ENCODE measurements around the gene EIF4G1. TPM values are rescaled to one million over a fixed set of nuclear protein-coding genes. Genes with fewer than 3 reads are reported as not detected.
"Not testable (repeated sequence)": the region's sequence is repeated elsewhere in the genome, so short reads cannot be mapped to it uniquely, and the experiment has no call there.

EIF4G1 gene
- polyA plus RNA-seq, 3 donors from 2014 or later, result 6.4 to 55.9 (median 13.4) TPM

- Mint-ChIP-seq H3K4me3 (no peak overlapping the region), H3K27me3 (ENCODE audit: low read depth in 3 of 3) (peaks cover 2 to 7% (median 7%) of the 10 kb centered on the region in 3 donors), H3K9me3 (no peaks in the 10 kb centered on the region), H3K4me1 (peaks cover 20 to 25% of the 10 kb centered on the region in 2 donors), H3K27ac (peak overlapping the region; percentile 41 to 97 (median 90)), H3K36me3 (peaks cover 16 to 50% (median 22%) of the 10 kb centered on the region in 3 donors)
- no peak for DNase-seq
Observed at GRCh38 chr3:184333190-184333589, 18.8 kb downstream of the EIF4G1 start.

DNA sequence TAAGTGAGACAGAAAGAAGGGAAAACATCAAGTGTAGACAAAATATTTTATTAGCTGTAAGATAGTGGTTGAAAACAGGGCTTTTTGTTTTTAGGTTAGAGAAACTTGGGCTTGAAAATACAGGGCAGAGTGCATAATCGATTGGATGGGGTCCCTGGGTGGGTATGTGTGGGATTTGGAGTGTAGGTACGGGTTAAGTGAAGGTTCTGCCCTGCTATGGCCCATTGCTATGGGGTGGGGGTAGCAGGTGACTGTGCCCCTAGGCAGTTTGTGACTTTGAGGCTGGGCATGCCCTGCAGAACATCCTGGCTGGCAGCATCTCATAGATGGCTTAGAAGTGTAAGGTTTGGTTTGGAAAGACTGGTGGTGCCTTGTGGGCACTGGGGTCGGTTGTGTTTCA, 19.3 kb downstream of the EIF4G1 start:
- Mint-ChIP-seq H3K9me3 (no peaks in the 10 kb centered on the region), H3K27ac (peak overlapping the region; percentile 41 to 97 (median 90)), H3K4me1 (peaks cover 21 to 25% of the 10 kb centered on the region in 2 donors), H3K4me3 (peak overlapping the region in 2 of 5 donors; percentile 1 to 2), H3K36me3 (peaks cover 13 to 45% (median 19%) of the 10 kb centered on the region in 3 donors), H3K27me3 (ENCODE audit: low read depth in 3 of 3) (peaks cover 2 to 7% (median 7%) of the 10 kb centered on the region in 3 donors)
- DNase-seq, result no peak

GRCh38 chr3:184334470-184335158, 20.2 kb downstream of the EIF4G1 start:
- peak in 2 of 3 donors; percentile 18 to 21 for DNase-seq
- H3K27me3 Mint-ChIP-seq (ENCODE audit: low read depth in 3 of 3), result peaks cover 2 to 7% (median 7%) of the 10 kb centered on the region in 3 donors
- peaks cover 21 to 25% of the 10 kb centered on the region in 2 donors for H3K4me1 Mint-ChIP-seq
- peak overlapping the region; percentile 41 to 97 (median 96) for H3K27ac Mint-ChIP-seq
- H3K9me3 Mint-ChIP-seq, result peaks cover 0 to 1% (median 0%) of the 10 kb centered on the region in 6 donors
- peak overlapping the region in 4 of 5 donors; percentile 2 to 86 (median 34) for H3K4me3 Mint-ChIP-seq
- peaks cover 9 to 37% (median 12%) of the 10 kb centered on the region in 3 donors for H3K36me3 Mint-ChIP-seq

DNA sequence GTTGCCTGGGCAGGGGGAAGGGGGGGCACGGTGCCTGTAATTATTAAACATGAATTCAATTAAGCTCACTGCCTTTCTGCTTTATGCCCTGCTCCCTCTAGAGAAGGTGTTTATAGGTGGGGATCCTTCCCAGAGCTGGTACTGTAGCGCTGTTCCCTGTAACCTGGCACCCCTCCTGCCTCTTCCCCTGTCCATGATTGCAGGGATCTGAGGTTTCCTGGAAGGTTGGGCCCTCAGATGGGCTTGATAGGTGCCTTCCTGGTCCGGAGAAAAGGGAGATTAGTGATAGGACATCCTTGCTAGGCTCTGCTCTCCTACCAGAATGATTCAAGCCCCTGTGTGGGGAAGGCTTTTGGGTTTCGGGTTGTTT, 20.9 kb downstream of the EIF4G1 start:
- Mint-ChIP-seq H3K4me3 (peak overlapping the region; percentile 85 to 96 (median 89)), H3K27me3 (ENCODE audit: low read depth in 3 of 3) (peaks cover 2 to 7% (median 7%) of the 10 kb centered on the region in 3 donors), H3K36me3 (peaks cover 9 to 35% (median 9%) of the 10 kb centered on the region in 3 donors), H3K9me3 (peaks cover 0 to 1% (median 0%) of the 10 kb centered on the region in 6 donors), H3K27ac (peak overlapping the region; percentile 92 to 97 (median 96)), H3K4me1 (peaks cover 21 to 25% of the 10 kb centered on the region in 2 donors)
- no peak for DNase-seq

DNA sequence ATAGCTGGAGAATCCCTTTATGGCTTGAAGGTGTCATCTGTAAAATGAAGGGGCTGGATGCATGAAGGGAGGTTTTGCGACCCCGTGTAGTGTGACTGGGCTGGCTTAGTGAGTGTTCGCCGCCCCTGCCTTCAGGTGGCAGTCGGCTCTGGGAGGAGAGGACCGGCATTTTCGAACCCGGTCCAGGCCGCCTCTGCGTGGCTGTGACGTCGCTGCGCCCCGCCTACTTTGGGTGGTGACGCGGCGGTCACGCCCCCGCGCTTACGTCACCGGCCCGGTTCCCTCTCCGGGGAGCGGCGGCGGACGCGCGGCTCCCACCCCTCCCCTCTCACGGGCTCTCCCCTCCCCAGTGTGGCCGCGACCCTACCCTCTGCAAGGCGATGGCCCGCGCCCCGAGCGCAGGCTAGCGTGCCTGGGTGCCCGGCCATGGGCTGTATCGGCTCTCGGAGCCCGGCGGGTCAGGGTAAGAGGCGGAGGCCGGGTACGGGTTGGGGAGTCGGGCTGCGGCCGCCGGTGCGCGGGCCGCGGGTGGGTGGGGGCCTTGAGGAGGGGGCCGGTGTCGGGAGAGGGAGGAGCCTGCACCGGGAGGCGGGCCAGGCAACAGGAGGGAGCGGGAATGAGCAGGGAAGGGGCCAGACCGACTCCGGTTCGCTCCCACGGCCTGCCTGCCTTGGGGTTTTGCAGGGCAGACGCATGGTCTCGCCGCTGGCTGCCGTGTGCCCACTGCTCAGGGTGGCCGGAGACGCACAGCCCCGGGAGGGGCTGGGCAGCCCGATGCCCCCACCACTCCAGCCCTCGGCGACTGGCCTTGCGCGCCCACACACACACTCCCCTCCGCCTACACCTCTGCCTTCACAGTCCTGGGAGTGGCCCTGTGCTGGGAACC, 21.5 kb downstream of the EIF4G1 start:
- Mint-ChIP-seq H3K4me3 (peak overlapping the region; percentile 86 to 96 (median 90)), H3K9me3 (peaks cover 0 to 1% (median 0%) of the 10 kb centered on the region in 6 donors), H3K27me3 (ENCODE audit: low read depth in 3 of 3) (peaks cover 2 to 7% (median 7%) of the 10 kb centered on the region in 3 donors), H3K36me3 (peaks cover 9 to 31% (median 9%) of the 10 kb centered on the region in 3 donors), H3K4me1 (peaks cover 21 to 25% of the 10 kb centered on the region in 2 donors), H3K27ac (peak overlapping the region; percentile 92 to 97 (median 96))
- peak; percentile 86 to 88 (median 87) for DNase-seq

- Mint-ChIP-seq H3K27me3 (ENCODE audit: low read depth in 3 of 3) (peaks cover 2 to 7% (median 7%) of the 10 kb centered on the region in 3 donors), H3K27ac (peak overlapping the region; percentile 81 to 97 (median 93)), H3K9me3 (peaks cover 0 to 1% (median 0%) of the 10 kb centered on the region in 6 donors), H3K36me3 (peaks cover 9 to 24% (median 13%) of the 10 kb centered on the region in 3 donors), H3K4me1 (peaks cover 21 to 25% of the 10 kb centered on the region in 2 donors), H3K4me3 (peak overlapping the region; percentile 86 to 96 (median 90))
- no peak for DNase-seq
Observed at GRCh38 chr3:184336547-184337398, 22.4 kb downstream of the EIF4G1 start.

DNA sequence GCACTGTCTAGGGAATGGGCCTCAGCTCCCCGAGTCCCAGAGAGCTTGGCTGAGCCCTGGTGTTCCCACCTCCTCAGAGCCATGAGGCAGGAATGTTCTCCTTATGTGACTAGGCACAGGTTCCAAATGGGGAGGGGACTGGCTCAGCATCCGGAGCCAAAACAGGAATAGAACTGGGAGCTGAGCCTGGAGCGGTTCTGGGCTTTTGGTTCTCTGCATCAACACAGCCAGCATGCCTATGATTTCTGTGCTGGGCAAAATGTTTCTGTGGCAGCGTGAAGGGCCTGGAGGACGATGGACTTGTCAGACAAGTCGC, 23.0 kb downstream of the EIF4G1 start, which contains the start of gene FAM131A:
Gene FAM131A (plus strand): TSS at position 202 of the 316 bp plus-strand sequence. CDS start 31 bp downstream, at position 233.
- no peak for DNase-seq
- peaks cover 6 to 18% (median 12%) of the 10 kb centered on the region in 3 donors for H3K36me3 Mint-ChIP-seq
- H3K9me3 Mint-ChIP-seq, result peaks cover 0 to 1% (median 0%) of the 10 kb centered on the region in 6 donors
- peaks cover 21 to 25% of the 10 kb centered on the region in 2 donors for H3K4me1 Mint-ChIP-seq
- peak within 1 kb of the TSS; percentile 86 to 96 (median 90) for H3K4me3 Mint-ChIP-seq
- peaks cover 2 to 8% (median 7%) of the 10 kb centered on the region in 3 donors for H3K27me3 Mint-ChIP-seq (ENCODE audit: low read depth in 3 of 3)
- H3K27ac Mint-ChIP-seq, result peak within 1 kb of the TSS; percentile 81 to 97 (median 93)

- peak overlapping the region in 2 of 6 donors; percentile 46 to 92 for H3K27ac Mint-ChIP-seq
- peaks cover under 1 to 13% (median 5%) of the 10 kb centered on the region in 3 donors for H3K36me3 Mint-ChIP-seq
- peaks cover 21 to 25% of the 10 kb centered on the region in 2 donors for H3K4me1 Mint-ChIP-seq
- peaks cover 2 to 8% (median 7%) of the 10 kb centered on the region in 3 donors for H3K27me3 Mint-ChIP-seq (ENCODE audit: low read depth in 3 of 3)
- DNase-seq, result no peak
- peaks cover 0 to 1% (median 0%) of the 10 kb centered on the region in 6 donors for H3K9me3 Mint-ChIP-seq
- H3K4me3 Mint-ChIP-seq, result peak overlapping the region in 4 of 5 donors; percentile 4 to 90 (median 12)
Observed at GRCh38 chr3:184337981-184338380, 23.6 kb downstream of the EIF4G1 start.

DNA sequence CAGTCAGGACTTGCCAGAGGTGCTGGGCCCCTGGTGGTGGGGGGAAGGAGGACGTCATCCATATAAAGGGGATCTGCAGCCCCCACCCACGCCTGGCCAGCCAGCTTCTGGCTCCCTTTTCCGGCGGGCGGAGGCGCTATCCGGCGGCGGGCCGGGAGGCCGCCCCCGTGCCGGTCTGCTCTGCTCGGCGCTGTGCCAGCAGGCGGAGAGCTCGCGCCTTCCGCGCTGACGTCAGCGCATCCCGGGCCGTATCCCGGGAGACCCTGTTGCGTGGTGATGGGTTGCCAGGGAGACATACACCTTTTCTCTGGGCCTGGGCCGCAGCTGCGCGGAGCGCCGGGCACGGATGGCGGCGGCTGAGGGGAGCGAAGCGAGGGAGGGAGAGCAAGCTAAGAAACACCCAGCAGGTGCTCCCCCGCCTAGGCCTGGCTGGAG, 24.1 kb downstream of the EIF4G1 start:
- peaks cover 0 to 8% (median 8%) of the 10 kb centered on the region in 3 donors for H3K36me3 Mint-ChIP-seq
- H3K9me3 Mint-ChIP-seq, result peaks cover 0 to 1% (median 0%) of the 10 kb centered on the region in 6 donors
- H3K27me3 Mint-ChIP-seq (ENCODE audit: low read depth in 3 of 3), result peaks cover 2 to 8% (median 7%) of the 10 kb centered on the region in 3 donors
- no peak overlapping the region for H3K4me3 Mint-ChIP-seq
- no peak overlapping the region for H3K27ac Mint-ChIP-seq
- H3K4me1 Mint-ChIP-seq, result peaks cover 21 to 25% of the 10 kb centered on the region in 2 donors
- no peak for DNase-seq

DNA sequence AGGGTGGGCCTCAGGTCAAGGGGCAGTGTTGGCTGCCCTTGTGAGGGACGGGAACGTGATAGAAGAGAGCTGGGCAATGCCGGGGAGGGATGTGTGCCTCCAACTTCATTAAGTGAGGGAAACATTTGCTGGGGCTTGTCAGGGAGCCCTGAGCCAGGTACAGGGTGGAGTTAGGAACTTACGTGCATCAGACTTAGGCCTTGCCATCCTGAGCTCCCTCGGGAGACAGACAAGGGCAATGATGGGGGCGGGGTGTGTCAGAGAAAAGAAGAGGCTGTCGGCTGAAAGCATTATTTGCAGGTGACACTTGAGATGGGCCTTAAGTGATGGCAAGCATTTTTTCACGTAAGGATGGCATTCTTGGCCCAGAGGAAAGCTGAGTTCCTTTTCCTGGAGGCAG, 24.6 kb downstream of the EIF4G1 start:
- DNase-seq, result no peak
- H3K27me3 Mint-ChIP-seq (ENCODE audit: low read depth in 3 of 3), result peaks cover 2 to 7% (median 6%) of the 10 kb centered on the region in 3 donors
- peaks cover 0 to 8% (median 4%) of the 10 kb centered on the region in 3 donors for H3K36me3 Mint-ChIP-seq
- no peak overlapping the region for H3K27ac Mint-ChIP-seq
- H3K9me3 Mint-ChIP-seq, result peaks cover 0 to 1% (median 0%) of the 10 kb centered on the region in 6 donors
- H3K4me1 Mint-ChIP-seq, result peaks cover 21 to 25% of the 10 kb centered on the region in 2 donors
- H3K4me3 Mint-ChIP-seq, result no peak overlapping the region

GRCh38 chr3:184339451-184340135, 25.2 kb downstream of the EIF4G1 start:
- H3K4me1 Mint-ChIP-seq, result peaks cover 21 to 25% of the 10 kb centered on the region in 2 donors
- not testable (repeated sequence) for H3K9me3 Mint-ChIP-seq; DNase-seq; H3K27me3 Mint-ChIP-seq (ENCODE audit: low read depth in 3 of 3); H3K27ac Mint-ChIP-seq; H3K4me3 Mint-ChIP-seq; H3K36me3 Mint-ChIP-seq

DNA sequence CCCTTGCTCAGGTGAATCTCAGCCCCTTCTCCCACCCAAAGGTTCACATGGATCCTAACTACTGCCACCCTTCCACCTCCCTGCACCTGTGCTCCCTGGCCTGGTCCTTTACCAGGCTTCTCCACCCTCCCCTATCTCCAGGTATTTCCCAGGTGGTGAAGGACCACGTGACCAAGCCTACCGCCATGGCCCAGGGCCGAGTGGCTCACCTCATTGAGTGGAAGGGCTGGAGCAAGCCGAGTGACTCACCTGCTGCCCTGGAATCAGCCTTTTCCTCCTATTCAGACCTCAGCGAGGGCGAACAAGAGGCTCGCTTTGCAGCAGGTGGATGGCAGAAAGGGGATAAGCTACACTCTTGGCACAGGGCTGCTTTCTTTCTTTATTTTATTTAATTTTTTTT, 27.5 kb downstream of the EIF4G1 start:
- Mint-ChIP-seq H3K4me3 (no peak overlapping the region), H3K36me3 (peaks cover 0 to 8% (median 0%) of the 10 kb centered on the region in 3 donors), H3K4me1 (peaks cover 12% of the 10 kb centered on the region in 2 donors), H3K27me3 (ENCODE audit: low read depth in 3 of 3) (peaks cover 2 to 3% (median 3%) of the 10 kb centered on the region in 3 donors), H3K27ac (peak overlapping the region in 1 of 6 donors; percentile 4), H3K9me3 (peaks cover 0 to 1% (median 0%) of the 10 kb centered on the region in 6 donors)
- no peak for DNase-seq

Measured in immature natural killer cell (primary cell).